ENCODE data around the gene RPP30.
"Not testable (repeated sequence)": the region's sequence is repeated elsewhere in the genome, so short reads cannot be mapped to it uniquely, and the experiment has no call there.

Gene RPP30

GRCh38 chr10:90917238-90917967, 45.6 kb downstream of the RPP30 start:
- DNase-seq (ENCODE audit: low read depth) = no peak

GRCh38 chr10:90917968-90918318, 46.2 kb downstream of the RPP30 start:
- no peak for DNase-seq (ENCODE audit: low read depth)

- DNase-seq (ENCODE audit: low read depth) = no peak
These were observed 48.2 kb downstream of the RPP30 start for GRCh38 chr10:90919683-90920574.

- DNase-seq (ENCODE audit: low read depth) = no peak
These were observed 49.4 kb downstream of the RPP30 start, which contains the start of gene ANKRD1 for GRCh38 chr10:90920986-90921666. TSS of gene ANKRD1 (minus strand) at chr10:90921087. CDS start at chr10:90921027, 60 bp downstream.

- no peak for DNase-seq (ENCODE audit: low read depth)
These were observed 50.1 kb downstream of the RPP30 start for GRCh38 chr10:90921906-90922305.

- DNase-seq (ENCODE audit: low read depth) = no peak
These were observed 51.4 kb downstream of the RPP30 start for GRCh38 chr10:90923111-90923731.

- no peak for DNase-seq (ENCODE audit: low read depth)
These were observed 52.8 kb downstream of the RPP30 start for GRCh38 chr10:90924552-90924951.

GRCh38 chr10:90925079-90926029, 53.6 kb downstream of the RPP30 start:
- no peak for DNase-seq (ENCODE audit: low read depth)

- DNase-seq (ENCODE audit: low read depth) = no peak
These were observed 55.5 kb downstream of the RPP30 start for GRCh38 chr10:90927293-90927692.

GRCh38 chr10:90929179-90929578, 57.4 kb downstream of the RPP30 start:
- DNase-seq (ENCODE audit: low read depth) = no peak

- no peak for DNase-seq (ENCODE audit: low read depth)
These were observed 58.5 kb downstream of the RPP30 start for GRCh38 chr10:90930070-90930837.

GRCh38 chr10:90930971-90931871, 59.4 kb downstream of the RPP30 start:
- no peak for DNase-seq (ENCODE audit: low read depth)

- DNase-seq (ENCODE audit: low read depth) = no peak
These were observed 64.0 kb downstream of the RPP30 start for GRCh38 chr10:90935581-90936275.

GRCh38 chr10:90936276-90936659, 64.5 kb downstream of the RPP30 start:
- DNase-seq (ENCODE audit: low read depth) = no peak

GRCh38 chr10:90937645-90938258, 66.0 kb downstream of the RPP30 start:
- no peak for DNase-seq (ENCODE audit: low read depth)

- no peak for DNase-seq (ENCODE audit: low read depth)
These were observed 67.3 kb downstream of the RPP30 start for GRCh38 chr10:90939116-90939515.

GRCh38 chr10:90939648-90940047, 67.9 kb downstream of the RPP30 start:
- DNase-seq (ENCODE audit: low read depth) = no peak

- DNase-seq (ENCODE audit: low read depth) = not testable (repeated sequence)
These were observed 71.2 kb downstream of the RPP30 start for GRCh38 chr10:90942980-90943379.
